HG02884 (cell line): ENCODE results near the gene HSF2BP.
"Not testable (repeated sequence)": the region's sequence is repeated elsewhere in the genome, so short reads cannot be mapped to it uniquely, and the experiment has no call there.

Experiments
- ATAC-seq: cut with Tn5 transposase; IDR thresholded peaks from one replicate; pipeline ENCODE4 v1.9.1; 2021; ENCODE audit warnings: mild to moderate bottlenecking, moderate library complexity; ENCODE audit not compliant: unreplicated experiment

The HSF2BP gene

GRCh38 chr21:43600642-43601402 is 58.5 kb downstream of the HSF2BP start:
- ATAC-seq = no peak

GRCh38 chr21:43599728-43600127 is 59.6 kb downstream of the HSF2BP start:
- no peak for ATAC-seq

DNA sequence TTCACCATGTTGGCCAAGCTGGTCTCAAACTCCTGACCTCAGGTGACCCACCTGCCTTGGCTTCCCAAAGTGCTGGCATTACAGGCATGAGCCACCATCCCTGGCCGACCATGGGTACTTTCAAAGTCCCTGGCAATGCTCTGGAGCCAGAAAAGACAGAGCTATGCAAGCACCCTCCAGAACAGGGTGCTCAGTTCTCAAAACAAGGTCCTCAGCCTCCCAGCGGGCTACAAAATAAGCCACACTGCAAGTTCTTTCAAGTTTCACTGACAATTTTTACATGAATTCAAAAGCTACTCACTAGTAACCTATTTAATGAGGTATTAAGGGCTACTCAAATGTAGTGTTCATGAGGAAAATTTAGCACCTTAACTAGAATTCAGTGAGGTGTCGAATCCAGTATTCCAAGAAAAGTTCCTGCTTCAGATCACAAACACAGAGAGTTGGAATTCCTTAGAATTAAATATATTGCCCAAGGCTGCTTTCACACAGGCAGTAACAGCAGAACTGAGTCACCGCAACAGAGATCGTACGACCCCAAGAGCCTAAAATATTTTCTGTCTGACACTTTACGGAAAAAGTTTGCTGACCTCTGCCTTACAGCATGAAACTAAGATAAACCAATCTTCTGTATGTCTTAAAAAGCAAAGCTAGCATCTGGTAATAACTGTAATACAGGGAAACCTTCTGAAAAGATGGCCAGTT is 60.7 kb downstream of the HSF2BP start:
- no peak for ATAC-seq

- ATAC-seq = no peak
Observed at GRCh38 chr21:43597540-43598250, 61.6 kb downstream of the HSF2BP start.

DNA sequence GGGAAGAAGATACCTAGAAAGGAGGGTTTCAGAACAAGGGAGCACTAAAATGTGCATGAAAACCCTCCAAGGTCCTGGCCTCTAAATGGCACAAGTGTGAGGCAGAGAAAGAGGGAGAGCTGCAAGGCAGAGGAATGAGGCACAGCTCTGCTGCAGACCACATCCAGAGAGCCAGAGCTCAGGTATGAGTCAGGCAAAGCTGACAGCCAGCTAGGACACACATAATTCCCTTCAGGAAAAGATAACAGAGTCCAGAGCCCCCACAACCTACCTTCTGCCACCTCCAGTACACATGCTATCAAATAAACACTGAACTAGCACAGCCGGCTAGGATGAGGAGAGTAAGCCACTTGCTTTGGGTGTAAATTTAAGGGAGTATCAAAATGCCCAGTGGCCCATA is 62.2 kb downstream of the HSF2BP start:
- ATAC-seq = no peak

DNA sequence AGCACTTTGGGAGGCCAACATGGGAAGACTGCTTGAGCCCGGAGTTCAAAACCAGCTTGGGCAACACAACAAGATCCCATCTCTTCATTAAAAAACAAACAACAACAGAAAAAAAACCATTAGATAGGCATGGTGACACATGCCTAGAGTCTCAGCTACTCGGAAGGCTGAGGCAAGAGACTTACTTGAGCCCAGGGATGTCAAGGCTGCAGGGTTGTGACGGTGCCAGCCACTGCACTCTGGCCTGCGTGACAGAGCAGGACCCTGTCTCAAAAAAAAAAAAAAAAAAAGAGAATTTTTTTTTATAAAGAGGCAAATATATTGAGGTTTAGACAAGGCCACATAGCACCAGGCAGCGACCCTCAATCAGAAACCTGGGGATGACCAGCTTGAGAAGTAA is 62.7 kb downstream of the HSF2BP start:
- no peak for ATAC-seq

GRCh38 chr21:43595769-43596168 is 63.5 kb downstream of the HSF2BP start:
- ATAC-seq = not testable (repeated sequence)

DNA sequence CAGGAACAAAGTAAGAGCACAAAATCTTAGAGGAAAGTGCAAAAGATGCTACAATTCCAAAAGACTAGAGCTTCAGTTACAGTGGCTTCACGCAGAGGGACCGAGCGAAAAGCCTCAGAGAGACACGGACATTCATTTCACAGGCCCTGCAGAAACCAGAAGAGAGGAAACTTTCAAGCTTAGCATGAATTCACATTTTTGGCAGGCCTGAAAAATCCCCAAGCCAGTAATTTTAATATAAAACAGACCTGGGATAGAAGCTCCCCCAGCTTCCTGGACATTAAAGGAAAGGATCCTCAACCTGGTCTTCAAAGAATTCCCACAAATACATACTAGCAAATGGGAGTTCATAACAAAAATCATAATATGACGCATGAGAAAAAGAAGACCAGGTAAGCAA is 66.2 kb downstream of the HSF2BP start:
- ATAC-seq = no peak

DNA sequence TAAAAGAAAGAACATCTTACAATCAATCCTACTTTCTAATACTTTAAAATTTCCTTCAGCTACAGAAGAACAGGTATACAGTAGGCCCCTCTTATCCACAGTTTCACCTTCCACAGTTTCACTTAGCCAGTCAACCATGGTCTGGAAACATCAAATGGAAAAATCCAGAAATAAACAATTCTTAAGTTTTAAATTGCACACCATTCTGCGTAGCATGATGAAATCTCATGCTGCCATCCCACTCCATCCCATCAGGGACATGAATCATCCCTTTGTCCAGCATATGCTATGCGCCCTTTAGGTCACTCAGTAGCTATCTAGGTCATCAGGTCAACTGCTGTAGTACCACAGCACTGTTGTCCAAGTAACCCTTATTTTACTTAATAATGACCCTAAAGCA is 67.7 kb downstream of the HSF2BP start:
- no peak for ATAC-seq

DNA sequence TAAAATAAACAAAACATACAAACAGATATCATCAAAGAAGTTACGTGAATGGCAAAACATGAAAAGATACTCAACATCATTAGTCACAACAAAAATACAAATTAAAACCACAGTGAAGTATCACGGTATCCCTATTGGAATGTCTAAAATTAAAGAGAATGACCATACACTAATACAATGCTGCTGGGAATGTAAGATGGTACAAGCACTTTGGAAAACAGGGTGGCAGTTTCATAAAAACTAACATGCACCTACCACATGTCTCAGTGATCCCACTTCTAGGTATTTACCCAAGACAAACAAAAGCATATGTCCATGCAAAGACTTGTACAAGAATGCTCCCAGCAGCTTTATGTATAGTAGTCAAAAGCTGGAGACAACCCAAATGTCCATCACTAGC is 69.1 kb downstream of the HSF2BP start:
- no peak for ATAC-seq

DNA sequence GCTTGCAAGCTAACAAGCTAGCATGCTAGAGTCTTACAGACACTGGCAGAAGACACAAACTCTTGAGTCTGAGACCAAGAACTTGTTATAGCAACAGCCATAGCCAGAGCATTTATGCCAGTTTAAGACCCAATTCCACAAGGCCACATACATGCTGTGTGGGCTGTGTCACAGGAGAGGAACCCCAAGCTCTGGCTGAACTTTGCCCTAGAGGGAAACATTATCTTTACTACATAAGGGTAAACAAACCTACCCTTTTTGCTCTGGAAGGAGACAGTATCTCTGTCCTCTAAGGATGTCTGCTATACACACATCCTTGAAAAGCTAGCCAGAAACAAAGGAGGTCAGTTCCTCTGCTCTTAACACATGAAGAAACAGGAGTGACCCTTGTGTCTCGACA is 70.3 kb downstream of the HSF2BP start:
- ATAC-seq = no peak

- no peak for ATAC-seq
Observed at GRCh38 chr21:43585924-43586413, 73.3 kb downstream of the HSF2BP start.

GRCh38 chr21:43585514-43585913 is 73.8 kb downstream of the HSF2BP start:
- ATAC-seq = no peak

DNA sequence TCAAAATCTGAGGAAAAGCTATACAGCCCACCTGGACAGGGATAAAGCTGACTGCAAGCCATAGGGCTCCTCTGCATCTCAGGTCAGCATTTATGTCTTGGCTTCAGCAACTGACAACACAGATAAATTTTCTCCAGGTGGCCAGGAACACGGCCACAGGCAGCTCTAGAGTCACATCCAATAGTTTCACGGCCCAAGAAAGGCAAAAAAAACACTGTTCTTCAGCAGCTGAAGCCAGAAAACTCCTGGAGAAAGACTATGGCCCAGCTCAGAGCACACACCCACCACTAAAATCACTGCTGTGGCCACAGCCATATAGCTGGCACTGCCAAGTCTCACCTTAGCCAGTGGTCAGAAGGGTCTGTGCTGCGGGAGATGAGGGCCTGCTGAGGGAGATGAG is 77.8 kb downstream of the HSF2BP start:
- no peak for ATAC-seq

DNA sequence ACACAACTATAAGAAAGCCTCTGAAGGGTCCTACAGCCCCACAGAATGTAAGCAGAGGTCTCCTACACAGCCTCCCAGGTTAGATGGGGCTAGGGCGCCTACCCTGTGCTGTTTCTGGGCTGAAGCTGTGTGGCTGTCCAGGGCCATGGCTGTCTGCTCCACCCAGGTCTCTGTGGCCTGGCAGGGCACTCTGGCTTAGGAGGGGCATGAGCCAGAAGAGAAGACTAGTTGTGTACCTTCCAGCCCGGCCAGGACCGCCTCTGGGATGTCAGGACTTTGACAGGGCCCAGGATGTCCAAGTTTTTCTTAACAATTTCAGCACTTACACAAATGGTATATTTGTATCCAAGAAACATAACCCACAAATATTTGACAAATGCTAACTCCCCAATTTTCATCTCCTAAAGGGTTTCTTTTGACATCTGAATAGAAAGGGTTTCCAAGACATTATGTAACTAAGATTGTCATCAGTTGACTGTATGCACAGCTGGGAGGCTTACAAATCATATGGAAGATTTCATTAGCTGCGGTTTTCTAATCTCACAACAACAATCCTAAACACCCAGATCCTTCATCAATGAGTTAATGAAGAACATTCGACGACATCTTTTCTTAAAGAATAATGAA is 80.5 kb downstream of the HSF2BP start:
- ATAC-seq = no peak

DNA sequence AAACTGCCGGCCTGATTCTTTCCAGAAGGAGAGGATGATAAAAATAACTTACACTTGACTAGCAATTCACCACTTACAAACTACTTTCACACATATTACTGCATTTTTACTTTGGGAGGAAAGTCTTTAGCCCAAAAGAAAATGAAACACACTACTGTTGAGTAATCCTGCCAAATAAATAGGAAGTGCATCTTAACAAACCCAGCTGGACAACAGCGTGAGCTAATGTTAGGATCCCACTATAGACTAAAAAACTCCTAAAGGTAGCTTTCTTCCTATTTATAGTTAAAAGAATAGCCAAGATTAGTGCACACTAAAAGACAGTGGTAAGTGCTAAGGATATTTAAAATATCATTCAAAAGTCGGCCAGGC is 83.8 kb downstream of the HSF2BP start:
- ATAC-seq = no peak

DNA sequence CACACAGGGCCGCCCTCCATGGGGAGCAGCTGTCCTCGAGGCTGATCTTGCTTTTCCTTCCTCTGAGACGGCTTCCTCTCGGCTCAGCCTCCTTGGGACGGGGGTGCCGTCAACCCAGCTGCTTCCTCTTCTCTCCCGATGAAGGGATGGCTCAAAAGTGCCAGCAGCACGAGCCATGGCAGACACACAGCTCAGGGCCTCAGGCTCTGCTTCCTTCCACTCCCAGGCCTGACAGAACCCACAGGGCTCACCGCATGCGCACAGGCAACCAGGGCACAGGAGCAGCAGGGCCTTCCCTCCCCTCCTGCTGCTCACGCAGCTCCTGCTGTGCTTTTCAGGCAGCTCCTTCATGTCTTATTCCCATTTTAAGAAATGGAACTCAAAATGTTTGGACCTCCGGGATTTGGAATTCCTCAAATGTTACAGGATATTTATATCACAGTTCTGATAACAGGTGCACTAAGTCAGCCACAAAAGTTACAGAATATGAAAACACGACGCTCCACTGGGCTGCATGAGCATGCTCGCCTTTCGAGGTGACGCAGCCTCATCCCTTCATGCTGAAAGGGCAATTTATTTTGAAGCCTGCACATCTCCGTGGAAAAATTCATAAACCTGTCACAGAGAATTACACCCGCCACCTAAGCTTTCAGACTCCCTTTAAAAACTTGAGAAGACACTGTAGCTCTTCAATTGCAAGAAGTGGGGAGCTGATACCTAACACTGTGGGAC is 84.4 kb downstream of the HSF2BP start:
- no peak for ATAC-seq

DNA sequence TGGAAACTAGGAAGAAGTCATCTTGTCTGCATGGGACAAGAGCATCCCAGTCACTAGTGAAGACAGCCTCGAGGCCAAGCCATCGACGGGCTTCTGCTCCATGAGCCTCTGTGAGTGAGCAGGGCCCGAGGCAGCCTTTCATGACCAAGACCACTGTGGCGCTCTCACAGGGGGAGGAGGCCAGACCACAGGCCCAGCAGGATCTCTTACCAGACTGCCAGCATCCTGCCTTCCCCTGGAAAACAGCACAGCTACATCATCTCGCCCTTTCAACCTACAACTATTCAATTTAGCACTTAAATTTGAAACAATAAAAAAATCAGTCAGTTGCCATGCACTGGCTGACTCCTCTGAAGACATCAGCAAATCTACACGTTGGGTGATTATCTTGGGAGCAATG is 85.4 kb downstream of the HSF2BP start:
- no peak for ATAC-seq

- no peak for ATAC-seq
Observed at GRCh38 chr21:43572446-43572845, 86.8 kb downstream of the HSF2BP start.

- no peak for ATAC-seq
Observed at GRCh38 chr21:43571976-43572375, 87.3 kb downstream of the HSF2BP start.

DNA sequence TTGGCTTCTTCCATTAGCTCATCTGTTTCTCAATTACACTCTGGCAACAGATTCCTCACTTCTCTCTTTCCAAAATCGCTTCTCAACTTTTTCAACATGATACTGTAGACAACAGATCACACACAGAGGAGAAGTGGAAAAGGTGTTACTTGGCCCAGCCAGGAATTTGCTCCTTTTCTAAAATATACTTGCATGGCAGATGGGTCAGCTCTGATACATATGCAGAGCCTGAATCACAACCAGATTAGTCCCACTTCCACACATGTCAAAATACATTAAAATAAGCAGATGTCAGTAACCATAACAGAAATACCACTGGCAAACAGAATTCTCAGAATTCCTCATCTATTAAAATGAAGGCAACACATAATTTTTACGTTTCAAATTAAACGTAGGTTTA is 89.1 kb downstream of the HSF2BP start:
- ATAC-seq = not testable (repeated sequence)
